HG03521 (cell line): Measurements from ENCODE around the gene MPZL2.
"Not testable (repeated sequence)": the region's sequence is repeated elsewhere in the genome, so short reads cannot be mapped to it uniquely, and the experiment has no call there.

ENCODE experiments used
- ATAC-seq: cut with Tn5 transposase; IDR thresholded peaks from one replicate; pipeline ENCODE4 v1.9.1; 2021; ENCODE audit warnings: mild to moderate bottlenecking, moderate library complexity; ENCODE audit not compliant: unreplicated experiment

The MPZL2 gene

DNA sequence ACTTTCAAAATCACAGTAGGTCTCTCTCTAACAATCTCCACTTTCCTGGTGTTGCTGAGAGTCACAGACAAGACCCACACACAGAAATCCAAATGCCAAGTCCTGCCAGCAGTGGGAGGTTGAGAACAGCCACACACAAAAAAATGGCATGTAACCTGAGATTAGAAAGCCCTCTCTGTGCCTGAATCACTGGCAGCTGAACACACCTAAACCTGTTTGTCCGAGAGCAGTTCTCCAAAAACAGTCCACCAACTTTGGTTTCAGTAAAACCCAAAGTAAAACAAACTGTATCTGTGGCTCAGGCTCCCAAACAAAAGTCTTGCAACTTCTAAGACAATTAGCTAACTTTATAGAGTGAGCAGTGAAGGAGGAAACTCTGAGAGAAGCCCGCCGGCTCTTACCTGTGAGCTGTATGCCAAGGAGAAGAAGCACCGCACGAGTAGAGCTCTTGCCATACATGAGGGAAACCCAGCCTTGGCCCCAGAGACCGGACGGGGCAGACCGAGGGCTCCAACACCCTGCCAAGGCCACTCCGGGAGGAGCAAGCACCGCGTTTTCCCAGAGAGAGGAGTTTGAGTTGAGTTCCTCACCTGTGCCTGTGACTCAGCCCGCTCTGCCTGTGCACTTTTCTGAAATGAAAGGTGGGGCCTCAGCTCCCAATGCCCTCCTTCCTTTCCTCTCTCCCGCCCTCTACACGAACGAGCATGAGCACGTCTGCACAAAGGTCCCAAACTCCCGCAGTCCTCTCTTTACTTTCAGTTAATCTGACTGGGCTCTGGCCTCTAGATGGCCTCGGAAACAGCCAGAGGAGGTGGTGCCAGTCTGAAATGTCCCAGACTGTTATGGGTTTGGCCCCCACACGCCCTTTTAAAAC lies at the start of gene MPZL2:
Gene MPZL2, minus strand, starts transcription at position 603 of the 874 bp plus-strand sequence. Its CDS starts 144 bp downstream, at position 459.
- no peak for ATAC-seq

DNA sequence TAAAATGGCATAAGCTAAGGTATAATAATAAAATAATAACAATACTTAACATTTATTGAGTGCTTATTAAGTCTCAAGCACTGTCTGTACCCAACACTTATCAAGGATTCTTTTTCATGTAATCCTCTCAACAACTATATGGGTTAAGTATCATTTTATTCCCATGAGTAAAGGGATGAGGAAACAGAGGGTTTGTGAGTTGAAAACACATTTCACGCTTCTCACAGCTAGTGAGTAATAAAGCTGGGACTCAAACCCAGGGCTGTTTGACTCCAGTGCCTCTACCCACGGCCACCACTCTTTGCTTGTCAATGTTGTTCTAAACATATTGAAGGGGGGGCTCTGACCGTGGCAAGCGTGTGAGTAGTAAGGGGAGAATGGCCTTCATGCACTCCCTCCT lies 49.1 kb upstream of the MPZL2 start:
- no peak for ATAC-seq

DNA sequence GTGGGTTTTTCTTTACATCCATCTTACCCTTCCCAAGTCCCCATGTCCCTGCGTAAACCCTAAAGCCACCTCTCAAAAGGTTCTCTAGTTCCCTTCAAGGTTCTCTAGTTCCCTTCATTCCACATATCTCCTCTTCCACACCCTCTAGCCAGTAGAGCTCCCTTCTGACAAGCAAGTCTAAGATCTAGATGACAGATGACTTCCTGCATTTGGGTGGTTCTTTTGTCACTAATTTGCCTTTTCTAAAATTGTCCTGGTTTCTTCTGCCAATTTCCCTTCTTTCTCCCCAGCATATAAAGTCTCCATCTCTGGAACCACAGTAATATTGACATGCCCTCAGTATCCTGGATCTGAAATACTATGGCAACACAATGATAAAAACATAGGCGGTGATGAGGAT lies 48.2 kb upstream of the MPZL2 start:
- no peak for ATAC-seq

DNA sequence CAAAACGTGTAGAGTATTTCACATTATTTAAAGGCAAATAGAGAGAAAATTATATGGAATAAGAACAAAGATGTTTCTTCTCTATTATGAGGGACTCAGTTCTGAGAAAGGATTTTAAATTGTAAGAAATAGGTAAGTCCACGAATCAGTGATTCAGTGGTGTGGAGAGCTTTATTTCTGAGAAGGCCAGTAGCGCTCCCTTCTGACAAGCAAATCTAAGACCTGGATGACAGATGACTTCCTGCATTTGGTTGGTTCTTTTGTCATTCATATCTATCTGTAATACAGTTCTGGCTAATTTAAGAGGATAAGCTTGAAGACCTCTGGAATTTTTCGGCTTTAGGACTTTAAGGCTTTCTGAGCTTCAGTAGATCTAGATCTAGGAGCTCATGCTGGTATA lies 47.4 kb upstream of the MPZL2 start:
- no peak for ATAC-seq

DNA sequence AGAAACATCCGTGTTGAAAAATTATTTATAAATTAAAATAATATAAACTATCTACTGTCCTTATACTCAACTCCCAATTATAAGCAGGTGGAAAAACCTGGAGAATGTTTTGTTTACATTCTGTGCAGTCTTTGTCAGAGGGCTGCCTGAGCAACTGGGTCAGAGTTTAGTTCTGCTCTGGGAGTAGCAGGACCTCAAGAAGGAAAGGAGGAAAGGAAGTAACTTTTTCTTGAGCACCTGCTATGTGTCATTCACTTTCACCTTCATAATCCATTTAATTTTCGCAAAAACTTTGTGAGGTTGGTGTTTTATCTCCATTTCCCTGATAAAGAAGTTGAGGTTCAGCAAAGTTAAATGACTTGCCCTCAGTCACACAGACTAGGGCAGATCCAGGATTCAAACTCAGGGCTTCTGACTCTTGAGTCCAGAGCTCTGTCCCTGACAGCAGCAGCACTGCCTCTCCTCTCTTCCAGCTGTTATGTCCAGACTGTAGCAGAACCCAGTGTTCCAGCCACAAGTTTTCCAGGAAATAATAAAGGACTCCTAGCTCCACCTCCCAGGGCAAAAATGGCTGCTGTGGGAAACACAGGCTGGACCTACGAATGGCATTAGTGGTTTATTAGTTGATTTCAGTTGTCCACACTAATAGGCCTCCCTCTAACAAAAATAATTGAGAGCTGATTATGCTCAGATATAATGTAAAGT lies 46.8 kb upstream of the MPZL2 start:
- ATAC-seq = no peak

DNA sequence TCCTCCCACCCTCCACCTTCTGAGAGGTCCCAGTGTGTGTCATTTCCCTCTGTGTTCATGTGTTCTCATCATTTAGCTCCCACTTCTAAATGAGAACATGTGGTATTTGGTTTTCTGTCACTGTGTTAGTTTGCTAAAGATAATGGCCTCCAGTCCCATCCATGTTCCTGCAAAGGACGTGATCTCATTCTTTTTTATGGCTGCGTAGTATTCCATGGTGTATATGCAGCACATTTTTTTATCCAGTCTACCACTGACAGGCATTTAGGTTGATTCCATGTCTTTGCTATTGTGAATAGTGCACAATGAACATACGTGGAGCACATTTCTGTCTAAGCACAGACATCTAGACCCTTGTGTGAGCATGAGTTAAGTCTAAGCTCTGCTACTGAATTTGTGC lies 46.2 kb upstream of the MPZL2 start:
- no peak for ATAC-seq

DNA sequence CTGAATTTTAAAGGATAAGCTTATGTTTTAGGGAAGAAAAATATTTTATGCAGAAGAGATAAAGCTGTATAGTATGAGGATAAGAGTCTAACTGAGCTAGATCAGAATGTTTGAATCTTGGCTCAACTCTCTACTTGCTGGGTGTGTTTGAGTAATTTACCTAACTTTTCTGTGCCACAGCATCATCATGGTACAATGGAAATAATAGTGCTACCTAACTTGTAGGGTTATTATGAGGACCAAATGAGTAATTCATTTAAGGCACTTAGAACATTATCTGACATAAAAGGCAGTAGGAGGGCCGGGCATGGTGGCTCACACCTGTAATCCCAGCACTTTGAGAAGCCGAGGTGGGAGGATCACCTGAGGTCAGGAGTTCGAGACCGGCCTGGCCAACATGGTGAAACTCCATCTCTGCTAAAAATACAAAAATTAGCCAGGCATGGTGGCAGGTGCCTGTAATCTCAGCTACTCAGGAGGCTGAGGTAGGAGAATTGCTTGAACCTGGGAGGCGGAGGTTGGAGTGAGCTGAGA lies 45.0 kb upstream of the MPZL2 start:
- ATAC-seq = not testable (repeated sequence)

DNA sequence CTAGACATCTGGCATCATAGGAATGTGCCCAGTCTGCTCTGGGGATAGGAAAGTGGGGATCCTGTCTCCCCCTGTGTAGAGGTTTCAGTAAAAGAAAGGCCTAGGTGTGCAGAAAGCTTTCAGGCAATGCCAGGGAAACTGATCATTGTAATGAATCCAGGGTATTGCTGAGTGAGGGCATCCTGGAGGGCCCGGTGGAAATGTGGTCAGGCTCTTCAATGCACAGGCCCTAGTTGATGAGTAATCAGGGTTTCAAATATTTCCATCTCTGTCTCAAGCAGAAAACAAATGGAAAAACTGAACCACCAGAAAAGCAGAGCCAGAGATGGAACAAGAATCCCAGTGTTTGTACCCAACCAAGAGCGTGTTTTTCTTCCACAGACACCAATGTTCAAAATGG lies 42.5 kb upstream of the MPZL2 start:
- no peak for ATAC-seq

DNA sequence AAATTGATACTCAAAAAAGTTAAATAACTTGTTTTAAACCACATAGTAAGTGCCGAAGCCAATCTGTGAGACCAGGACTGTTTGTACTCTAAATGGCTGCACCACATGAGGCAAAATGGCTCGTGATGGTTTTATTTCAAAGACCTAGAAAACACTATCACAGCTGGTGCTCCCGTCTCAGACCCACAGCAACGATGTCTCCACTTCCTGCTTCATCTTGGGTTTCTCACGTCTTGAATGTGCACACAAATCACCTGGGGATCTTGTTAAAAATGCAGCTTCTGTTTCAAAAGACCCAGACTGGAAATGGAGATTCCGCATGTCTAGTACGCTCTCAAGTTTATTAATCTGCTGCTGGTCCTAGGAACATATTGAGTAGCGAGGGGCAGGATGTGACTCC lies 41.6 kb upstream of the MPZL2 start:
- no peak for ATAC-seq

DNA sequence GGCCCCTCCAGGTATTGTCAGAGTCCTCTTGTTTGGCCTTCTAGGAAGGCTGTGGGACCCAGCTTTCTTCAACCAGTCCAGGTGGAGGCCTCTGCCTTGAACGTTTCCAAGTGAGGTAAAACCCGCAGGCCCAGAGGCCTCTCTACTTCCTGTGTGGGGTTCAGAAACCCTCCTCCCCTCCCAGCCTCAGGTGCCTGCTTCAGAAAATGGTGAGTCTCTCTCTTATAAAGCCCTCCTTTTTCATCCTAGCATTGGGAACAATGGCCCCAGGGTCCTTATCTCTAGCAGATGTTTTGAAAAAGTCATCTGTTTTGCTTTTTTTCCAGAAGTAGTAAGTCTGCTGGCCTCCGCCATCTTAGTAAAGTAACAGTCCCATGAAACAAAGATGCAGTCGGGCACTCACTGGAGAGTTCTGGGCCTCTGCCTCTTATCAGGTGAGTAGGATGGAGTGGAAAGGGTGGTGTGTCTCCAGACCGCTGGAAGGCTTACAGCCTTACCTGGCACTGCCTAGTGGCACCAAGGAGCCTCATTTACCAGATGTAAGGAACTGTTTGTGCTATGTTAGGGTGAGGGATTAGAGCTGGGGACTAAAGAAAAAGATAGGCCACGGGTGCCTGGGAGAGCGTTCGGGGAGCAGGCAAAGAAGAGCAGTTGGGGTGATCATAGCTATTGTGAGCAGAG lies 40.6 kb upstream of the MPZL2 start, which contains the start of gene CD3E:
Gene CD3E, plus strand, starts transcription at position 163 of the 681 bp plus-strand sequence. Its CDS starts 223 bp downstream, at position 386.
- ATAC-seq = no peak

DNA sequence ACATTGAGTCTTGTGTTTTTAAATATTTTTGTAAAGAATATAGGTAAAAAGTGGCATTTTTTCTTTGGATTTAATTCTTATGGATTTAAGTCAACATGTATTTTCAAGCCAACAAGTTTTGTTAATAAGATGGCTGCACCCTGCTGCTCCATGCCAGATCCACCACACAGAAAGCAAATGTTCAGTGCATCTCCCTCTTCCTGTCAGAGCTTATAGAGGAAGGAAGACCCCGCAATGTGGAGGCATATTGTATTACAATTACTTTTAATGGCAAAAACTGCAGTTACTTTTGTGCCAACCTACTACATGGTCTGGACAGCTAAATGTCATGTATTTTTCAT lies 40.1 kb upstream of the MPZL2 start:
- ATAC-seq = no peak

DNA sequence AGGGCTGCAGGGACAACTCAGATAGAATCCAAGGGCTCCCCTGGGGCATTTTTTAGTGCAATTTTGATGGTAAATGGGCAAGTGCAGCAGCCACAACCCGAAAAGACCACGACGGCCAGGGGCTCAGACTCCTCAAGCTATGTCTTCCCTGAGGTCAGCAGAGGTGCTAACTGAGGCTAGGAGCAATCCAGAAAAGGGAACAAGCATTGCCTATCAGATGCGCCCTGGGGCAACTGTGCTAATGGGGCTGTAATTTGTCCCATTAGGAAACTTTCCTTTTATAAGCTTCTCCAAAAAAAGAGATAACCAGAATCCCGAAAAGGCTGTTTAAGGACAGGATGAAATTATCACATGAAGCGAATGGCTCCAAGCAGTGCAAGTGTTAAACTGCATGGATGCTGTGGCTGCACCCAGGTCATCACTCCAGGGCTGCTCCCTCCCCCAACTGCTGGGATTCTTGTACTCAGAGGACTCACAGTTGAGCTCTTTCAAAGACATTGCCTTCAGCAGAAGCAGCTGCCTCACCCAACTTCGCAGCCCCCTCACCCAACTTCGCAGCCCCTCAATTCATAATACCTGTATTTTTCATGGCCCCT lies 37.6 kb upstream of the MPZL2 start:
- no peak for ATAC-seq

DNA sequence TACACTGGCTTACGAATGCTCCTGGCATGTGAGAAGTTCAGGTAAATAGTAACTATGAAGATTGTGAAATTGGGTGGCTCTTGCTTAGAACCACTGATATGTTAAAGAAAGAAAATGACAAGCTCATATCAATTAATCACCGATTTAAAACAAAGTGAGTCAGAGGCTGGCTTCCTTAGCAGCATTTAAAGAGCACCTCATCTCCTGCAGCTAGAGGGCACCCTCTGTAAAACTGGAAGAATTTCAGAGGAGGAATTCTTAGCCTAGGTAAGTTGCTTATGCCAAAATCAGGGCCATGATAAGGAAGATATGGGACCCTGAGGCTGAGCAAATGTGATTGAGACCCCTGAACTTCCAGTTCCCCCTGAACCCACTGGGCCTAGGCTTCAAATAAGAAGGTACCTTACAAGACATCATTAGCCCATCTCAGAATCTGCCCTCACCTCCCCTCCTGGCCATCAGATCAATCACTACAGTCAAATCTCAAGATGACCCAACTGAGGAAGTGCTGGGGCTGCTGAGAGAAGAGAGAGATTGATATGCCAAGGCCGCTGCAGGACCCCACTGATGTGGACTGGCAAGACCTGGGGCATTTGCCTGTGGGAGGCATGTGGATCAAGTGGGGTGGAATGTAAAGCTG lies 31.8 kb upstream of the MPZL2 start:
- no peak for ATAC-seq

DNA sequence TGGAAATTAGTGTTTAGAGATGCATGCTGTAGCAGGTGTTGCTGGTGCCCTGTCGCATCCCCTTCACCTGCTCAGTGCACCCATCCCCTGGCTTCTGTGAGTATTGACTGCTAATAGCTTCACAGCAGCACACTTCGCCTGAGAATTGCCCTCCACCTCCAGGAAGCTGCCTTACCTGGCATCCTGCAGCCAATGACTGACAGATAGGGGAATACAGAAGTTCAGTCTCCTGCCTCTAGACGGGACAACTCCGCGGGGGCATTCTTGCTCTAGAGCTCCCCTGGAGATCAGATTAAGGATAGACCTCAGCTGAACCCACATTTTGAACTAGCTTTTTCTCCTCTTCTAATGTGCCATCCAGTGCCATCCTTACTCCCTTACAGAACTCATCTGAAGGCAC lies 31.1 kb upstream of the MPZL2 start:
- ATAC-seq = no peak

DNA sequence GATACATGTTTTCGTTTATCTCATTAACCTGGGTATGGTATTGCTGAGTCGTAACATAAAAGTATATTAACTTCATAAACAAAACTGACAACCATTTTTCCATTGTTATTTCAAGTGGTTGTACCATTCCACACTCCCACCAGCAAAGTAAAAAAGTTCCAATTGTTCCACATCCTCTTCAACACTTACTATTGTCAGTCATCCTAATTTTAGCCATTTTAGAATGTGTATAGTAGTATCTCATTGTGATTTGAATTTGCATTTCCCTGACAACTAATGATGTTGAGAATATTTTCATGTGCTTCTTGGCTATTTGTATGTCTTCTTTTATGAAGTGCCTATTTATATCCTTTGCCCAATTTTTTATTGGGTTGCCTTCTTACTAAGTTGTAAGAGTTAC lies 30.0 kb upstream of the MPZL2 start:
- no peak for ATAC-seq

DNA sequence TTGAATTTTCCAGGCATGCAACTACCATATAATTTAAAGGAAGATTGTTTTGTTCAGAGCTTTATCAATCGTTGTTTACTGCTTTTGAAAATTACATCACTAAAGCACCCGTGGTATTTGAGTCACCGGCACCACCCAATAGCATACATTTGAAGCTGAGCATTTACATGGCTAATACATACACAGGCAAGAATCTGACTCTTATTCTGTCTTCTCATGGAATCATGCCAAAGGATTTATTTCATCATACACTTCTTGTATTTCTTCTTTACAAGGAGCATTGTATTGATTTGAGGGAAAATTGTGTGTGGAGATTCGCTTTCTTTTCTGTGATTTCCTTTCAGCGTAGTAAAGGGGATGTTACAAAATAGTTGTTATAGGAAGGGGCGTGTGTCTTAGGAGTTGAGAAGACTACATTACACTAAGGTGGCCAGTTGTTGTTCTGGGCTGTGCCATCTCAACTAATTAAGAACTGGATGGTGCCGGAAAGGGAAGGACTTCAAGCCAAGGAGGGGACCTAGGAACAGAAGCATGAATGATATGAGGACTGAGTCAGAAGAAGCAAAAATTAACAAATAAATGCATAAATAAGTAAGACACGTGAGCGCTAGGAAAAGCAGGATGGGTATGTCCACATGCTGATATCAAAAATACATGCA lies 27.5 kb upstream of the MPZL2 start:
- ATAC-seq = no peak

DNA sequence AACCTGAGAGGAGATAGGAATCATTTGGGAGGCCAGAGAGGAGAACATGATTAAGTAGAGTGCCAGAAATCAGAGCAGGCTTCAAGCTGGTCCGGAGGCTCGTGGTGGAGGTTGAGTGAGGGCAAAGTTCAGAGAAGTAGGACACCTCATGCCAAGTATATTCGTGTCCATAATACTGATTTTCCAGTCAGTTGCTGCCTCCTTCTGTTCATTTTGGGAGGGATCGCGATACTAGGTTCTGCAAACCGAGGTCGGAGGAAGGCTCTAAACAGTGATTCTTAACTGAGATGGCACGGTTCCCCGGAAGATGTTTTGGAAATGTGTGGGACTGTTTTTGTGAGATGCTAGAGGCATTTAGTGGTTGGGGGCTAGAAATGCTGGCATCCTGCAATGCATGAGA lies 26.8 kb upstream of the MPZL2 start:
- ATAC-seq = no peak

DNA sequence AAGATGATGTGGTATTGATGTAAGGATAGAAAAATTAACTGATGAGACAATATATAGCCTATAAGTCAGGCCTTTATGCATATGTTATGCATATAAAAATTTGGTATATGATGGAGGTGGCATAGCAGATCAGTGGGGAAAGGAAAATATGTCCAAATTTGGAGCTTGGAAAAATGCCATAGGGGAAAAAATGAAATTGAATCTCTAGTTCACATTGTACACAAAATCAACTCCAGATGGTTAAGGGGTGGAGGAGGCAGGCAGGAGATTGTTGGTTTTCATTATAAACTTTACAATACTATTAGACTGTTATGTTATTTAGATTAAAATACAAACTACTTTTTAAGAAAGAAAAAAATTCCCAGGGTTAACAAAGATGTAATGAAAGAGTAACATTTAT lies 25.3 kb upstream of the MPZL2 start:
- no peak for ATAC-seq

DNA sequence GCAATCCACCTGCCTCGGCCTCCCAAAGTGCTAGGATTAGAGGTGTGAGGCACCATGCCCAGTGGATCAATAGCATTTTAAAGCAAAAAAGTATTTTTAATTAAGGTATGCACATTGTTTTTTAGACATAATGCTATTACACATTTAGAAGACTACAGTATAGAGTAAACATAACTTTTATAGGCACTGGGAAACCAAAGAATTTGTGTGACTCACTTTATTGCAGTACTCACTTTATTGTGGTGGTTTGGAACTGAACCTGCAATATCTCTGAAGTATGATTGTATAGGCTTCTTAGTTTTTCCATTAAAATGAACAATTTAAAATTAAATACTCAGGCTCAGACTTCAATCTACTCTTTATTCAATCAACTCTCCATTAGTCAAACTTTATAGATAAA lies 22.9 kb upstream of the MPZL2 start:
- no peak for ATAC-seq

DNA sequence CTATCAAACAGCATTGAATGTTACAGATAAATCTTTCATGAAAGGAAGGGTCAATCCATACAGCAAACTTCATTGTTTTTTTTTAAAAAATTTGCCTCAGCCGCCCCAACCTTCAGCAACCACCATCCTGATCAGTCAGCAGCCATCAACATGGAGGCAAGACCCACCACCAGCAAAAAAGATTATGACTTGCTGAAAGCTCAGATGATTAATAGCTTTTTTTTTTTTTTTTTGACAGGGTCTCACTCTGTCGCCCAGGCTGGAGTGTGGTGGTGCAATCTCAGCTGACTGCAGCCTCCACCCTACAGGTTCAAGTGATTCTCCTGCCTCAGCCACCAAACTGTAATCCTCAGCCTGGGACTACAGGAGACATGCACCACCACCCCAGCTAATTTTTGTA lies 22.4 kb upstream of the MPZL2 start:
- ATAC-seq = no peak
